HepG2 (cell line): ENCODE measurements around the gene NOB1. TPM values are rescaled to one million over a fixed set of nuclear protein-coding genes. Genes with fewer than 3 reads are reported as not detected.

Experiments used
- CREBL2 ChIP-seq: sonication (generic); formaldehyde crosslinking; IDR thresholded peaks from 2 replicates; pipeline ENCODE4 v1.8.1; 2023; ENCODE audit warnings: missing genetic modification reagents, mild to moderate bottlenecking, borderline replicate concordance
- FOXK1 ChIP-seq: sonication (generic); formaldehyde crosslinking; IDR thresholded peaks from 2 replicates; pipeline ENCODE4 v1.4.0; 2020; ENCODE audit warnings: low read depth, missing genetic modification reagents, borderline replicate concordance
- HDAC6 ChIP-seq: fragments of 200-600 bp; sonication (generic); IDR thresholded peaks from 2 replicates; pipeline ENCODE4 v1.7.0; 2017; ENCODE audit warnings: mild to moderate bottlenecking, antibody characterized with exemption, low read length, low read depth
- HIVEP1 ChIP-seq: sonication (generic); formaldehyde crosslinking; IDR thresholded peaks from 2 replicates; pipeline ENCODE4 v1.4.0; 2020; ENCODE audit warnings: mild to moderate bottlenecking, missing genetic modification reagents
- KLF12 ChIP-seq: sonication (generic); formaldehyde crosslinking; IDR thresholded peaks from 2 replicates; pipeline ENCODE4 v1.4.0; 2020; ENCODE audit warnings: missing genetic modification reagents, borderline replicate concordance
- MTF1 ChIP-seq: sonication (generic); formaldehyde crosslinking; IDR thresholded peaks from 2 replicates; pipeline ENCODE4 v1.5.0; 2020; ENCODE audit warnings: missing genetic modification reagents
- MYC ChIP-seq: sonication (generic); formaldehyde crosslinking; IDR thresholded peaks from 2 replicates; pipeline ENCODE4 v1.9.0; 2021; ENCODE audit warnings: missing genetic modification reagents, borderline replicate concordance
- NR0B2 ChIP-seq: sonication (generic); formaldehyde crosslinking; IDR thresholded peaks from 2 replicates; pipeline ENCODE4 v1.4.0; 2020; ENCODE audit warnings: mild to moderate bottlenecking, missing genetic modification reagents
- NR2F1 ChIP-seq, 2 experiments: fragments of 450-650 bp in 1 of 2; formaldehyde crosslinking in 1 of 2; IDR thresholded peaks; 2 replicates each; pipeline versions ENCODE4 v1.5.0 to v1.6.1; 2016 to 2020; ENCODE audit warnings: mild to moderate bottlenecking in 1 of 2, missing compliant biosample characterization in 1 of 2, missing genetic modification reagents in 1 of 2, moderate library complexity in 1 of 2
- NR2F2 ChIP-seq: IDR thresholded peaks from 2 replicates; pipeline ENCODE4 v1.6.1; 2012; ENCODE audit warnings: low read depth, inconsistent platforms, borderline replicate concordance
- PHF8 ChIP-seq: sonication (generic); formaldehyde crosslinking; IDR thresholded peaks from 2 replicates; pipeline ENCODE4 v1.5.0; 2020; ENCODE audit warnings: missing genetic modification reagents
- POLR2AphosphoS2 ChIP-seq: IDR thresholded peaks from 2 replicates; pipeline ENCODE4 v1.6.1; 2011; ENCODE audit warnings: low read depth, low read length, improper control_type of control experiment
- TFDP2 ChIP-seq: sonication (generic); formaldehyde crosslinking; IDR thresholded peaks from 2 replicates; pipeline ENCODE4 v1.4.0; 2020; ENCODE audit warnings: missing genetic modification reagents
- TMF1 ChIP-seq: sonication (generic); formaldehyde crosslinking; IDR thresholded peaks from 2 replicates; pipeline ENCODE4 v1.8.1; 2022; ENCODE audit warnings: low read depth, missing genetic modification reagents
- ZBTB1 ChIP-seq: sonication (generic); formaldehyde crosslinking; IDR thresholded peaks from 2 replicates; pipeline ENCODE4 v1.4.0; 2020; ENCODE audit warnings: missing genetic modification reagents, borderline replicate concordance
- ZBTB20 ChIP-seq: sonication (generic); formaldehyde crosslinking; IDR thresholded peaks from 2 replicates; pipeline ENCODE4 v1.8.1; 2023; ENCODE audit warnings: missing genetic modification reagents, low read depth, mild to moderate bottlenecking, borderline replicate concordance
- ZNF7 ChIP-seq: IDR thresholded peaks from 2 replicates; pipeline ENCODE4 v1.6.1; 2016; ENCODE audit warnings: missing biosample characterization, missing genetic modification reagents
- ZSCAN30 ChIP-seq: sonication (generic); formaldehyde crosslinking; IDR thresholded peaks from 2 replicates; pipeline ENCODE4 v1.5.0; 2020; ENCODE audit warnings: mild to moderate bottlenecking, missing genetic modification reagents
- polyA plus RNA-seq, 8 experiments: library from polyadenylated mRNA; depleted of rRNA in 3 of 8; stranded (reverse) in 7 of 8; unstranded in 1 of 8; fragments of >200 nt; fragmentation: Illumina TruSeq in 4 of 8; extraction: Trizol in 4 of 8; gene quantifications; 2 replicates each; pipeline versions ENCODE4 v1.2.1 to v1.2.3, GENCODE V29; 2011 to 2016; ENCODE audit warnings: low read depth in 4 of 8, missing spikeins in 1 of 8, mixed read lengths in 1 of 8; ENCODE audit not compliant: insufficient read depth in 1 of 8
- total RNA-seq, 5 experiments: library from RNA; depleted of rRNA; stranded (reverse); fragments of >200 nt; fragmentation: Illumina TruSeq; extraction: Trizol; gene quantifications; 2 replicates each; pipeline ENCODE4 v1.2.3, GENCODE V29; 2016; ENCODE audit warnings: low read depth in 1 of 5
- TF ChIP-seq, protein P1 (sequence below): sonication (generic); formaldehyde crosslinking; IDR thresholded peaks from 2 replicates; pipeline ENCODE4 v1.5.0; 2020; ENCODE audit warnings: mild to moderate bottlenecking, missing genetic modification reagents

NOB1 gene
- total and polyA plus RNA-seq, 2 of the 13 experiments (the other 11 are each of a cell fraction or from before 2014, with no cell fraction given): 47.1 to 162 TPM

GRCh38 chr16:69761983-69762813 lies 7.5 kb upstream of the NOB1 start, which contains the start of gene WWP2 (continued):
- TF ChIP-seq NR2F2 (no peak; the same call in 1 of the 2 replicates), TFDP2 (CRISPR knock-in tag) (peak; percentile 39; the same call in 1 of the 2 replicates), PHF8 (peak; percentile 97), HDAC6 (no peak), ZBTB20 (peak; percentile 37; the same call in 1 of the 2 replicates), HIVEP1 (CRISPR knock-in tag) (no peak), ZBTB1 (CRISPR knock-in tag) (peak; percentile 75; the same call in 1 of the 2 replicates), MYC (peak; percentile 84), POLR2AphosphoS2 (no peak), MTF1 (CRISPR knock-in tag) (peak; percentile 57; the same call in 1 of the 2 replicates), KLF12 (CRISPR knock-in tag) (peak; percentile 61; the same call in 1 of the 2 replicates), NR0B2 (CRISPR knock-in tag) (no peak), ZSCAN30 (CRISPR knock-in tag) (no peak), CREBL2 (CRISPR knock-in tag) (no peak), FOXK1 (peak; percentile 63; the same call in 1 of the 2 replicates), TMF1 (CRISPR knock-in tag) (peak; percentile 78), ZNF7 (CRISPR knock-in tag) (no peak), NR2F1 (CRISPR knock-in tag; IDR thresholded peaks at IDR 0.05) (peak in 1 of 2 experiments; percentile 59; a peak in 1 of 4 replicates)
- TF ChIP-seq, protein P1, sequence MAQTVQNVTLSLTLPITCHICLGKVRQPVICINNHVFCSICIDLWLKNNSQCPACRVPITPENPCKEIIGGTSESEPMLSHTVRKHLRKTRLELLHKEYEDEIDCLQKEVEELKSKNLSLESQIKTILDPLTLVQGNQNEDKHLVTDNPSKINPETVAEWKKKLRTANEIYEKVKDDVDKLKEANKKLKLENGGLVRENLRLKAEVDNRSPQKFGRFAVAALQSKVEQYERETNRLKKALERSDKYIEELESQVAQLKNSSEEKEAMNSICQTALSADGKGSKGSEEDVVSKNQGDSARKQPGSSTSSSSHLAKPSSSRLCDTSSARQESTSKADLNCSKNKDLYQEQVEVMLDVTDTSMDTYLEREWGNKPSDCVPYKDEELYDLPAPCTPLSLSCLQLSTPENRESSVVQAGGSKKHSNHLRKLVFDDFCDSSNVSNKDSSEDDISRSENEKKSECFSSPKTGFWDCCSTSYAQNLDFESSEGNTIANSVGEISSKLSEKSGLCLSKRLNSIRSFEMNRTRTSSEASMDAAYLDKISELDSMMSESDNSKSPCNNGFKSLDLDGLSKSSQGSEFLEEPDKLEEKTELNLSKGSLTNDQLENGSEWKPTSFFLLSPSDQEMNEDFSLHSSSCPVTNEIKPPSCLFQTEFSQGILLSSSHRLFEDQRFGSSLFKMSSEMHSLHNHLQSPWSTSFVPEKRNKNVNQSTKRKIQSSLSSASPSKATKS (CRISPR knock-in tag): no peak
